Hepatocyte (in vitro differentiated cells): ENCODE measurements around the gene DUOX2. TPM values are rescaled to one million over a fixed set of nuclear protein-coding genes. Genes with fewer than 3 reads are reported as not detected.
"Not testable (repeated sequence)": the region's sequence is repeated elsewhere in the genome, so short reads cannot be mapped to it uniquely, and the experiment has no call there.

Source experiments
- DNase-seq: peaks from one replicate; pipeline ENCODE4 v3.0.0-alpha.2; 2016; ENCODE audit warnings: low spot score
- H2AFZ ChIP-seq: fragments of 200-600 bp; sonication (generic); 2 replicates; pipeline ENCODE4 v1.6.0; 2016; ENCODE audit warnings: antibody characterized with exemption, mild to moderate bottlenecking
- H3K27ac ChIP-seq: fragments of 200-600 bp; sonication (generic); 2 replicates; pipeline ENCODE4 v1.5.1; 2016; ENCODE audit warnings: mild to moderate bottlenecking
- H3K27me3 ChIP-seq: fragments of 200-600 bp; sonication (generic); 2 replicates; pipeline ENCODE4 v1.6.1; 2016
- H3K36me3 ChIP-seq: fragments of 200-600 bp; sonication (generic); replicated peaks from 2 replicates; pipeline ENCODE4 v1.5.1; 2016; ENCODE audit warnings: low read depth; ENCODE audit not compliant: insufficient read depth
- H3K4me1 ChIP-seq: fragments of 200-600 bp; sonication (generic); 2 replicates; pipeline ENCODE4 v1.5.1; 2016; ENCODE audit warnings: mild to moderate bottlenecking, moderate library complexity; ENCODE audit not compliant: insufficient read depth
- H3K4me2 ChIP-seq: fragments of 200-600 bp; sonication (generic); 2 replicates; pipeline ENCODE4 v1.6.0; 2016
- H3K4me3 ChIP-seq: fragments of 200-600 bp; sonication (generic); 2 replicates; pipeline ENCODE4 v1.5.1; 2016; ENCODE audit warnings: mild to moderate bottlenecking
- H3K79me2 ChIP-seq: fragments of 200-600 bp; sonication (generic); 2 replicates; pipeline ENCODE4 v1.6.0; 2017; ENCODE audit warnings: mild to moderate bottlenecking
- H3K9me2 ChIP-seq: fragments of 200-600 bp; sonication (generic); replicated peaks from 2 replicates; pipeline ENCODE4 v1.6.0; 2017; ENCODE audit warnings: mild to moderate bottlenecking; ENCODE audit not compliant: insufficient read depth
- H3K9me3 ChIP-seq: fragments of 200-600 bp; sonication (generic); 2 replicates; pipeline ENCODE4 v1.5.1; 2016; ENCODE audit warnings: low read depth, mild to moderate bottlenecking
- H4K20me1 ChIP-seq: fragments of 200-600 bp; sonication (generic); 2 replicates; pipeline ENCODE4 v1.6.0; 2016; ENCODE audit warnings: mild to moderate bottlenecking; ENCODE audit not compliant: insufficient read depth, poor library complexity, severe bottlenecking
- EZH2 ChIP-seq: fragments of 200-600 bp; sonication (generic); IDR thresholded peaks from 2 replicates; pipeline ENCODE4 v1.6.1; 2016; ENCODE audit warnings: antibody characterized with exemption, mild to moderate bottlenecking, borderline replicate concordance
- EZH2phosphoT487 ChIP-seq: fragments of 200-600 bp; sonication (generic); IDR thresholded peaks from one replicate; pipeline ENCODE4 v1.6.1; 2018; ENCODE audit warnings: antibody characterized with exemption, mild to moderate bottlenecking, low read depth, moderate library complexity; ENCODE audit not compliant: unreplicated experiment, severe bottlenecking
- WGBS: methylation state at CpG from one replicate; pipeline ENCODE4 v1.1.6; 2016; ENCODE audit warnings: low lambda C conversion rate; ENCODE audit errors: missing lambda C conversion rate; 5-methylcytosine and 5-hydroxymethylcytosine counted together
- polyA plus RNA-seq: library from polyadenylated mRNA; unstranded; fragments of >200 nt; fragmentation: Nextera tagmentation; extraction: Ambion mirVana; gene quantifications from 2 replicates; pipeline ENCODE4 v1.2.1, GENCODE V29; 2016
- total RNA-seq: library from RNA; depleted of rRNA; stranded (reverse); fragments of >200 nt; gene quantifications from 2 replicates; pipeline ENCODE4 v1.2.3, GENCODE V29; 2014
- TF ChIP-seq, protein P1 (sequence below): fragments of 200-600 bp; sonication (generic); IDR thresholded peaks from 2 replicates; pipeline ENCODE4 v1.5.1; 2016; ENCODE audit warnings: antibody characterized with exemption, mild to moderate bottlenecking; ENCODE audit not compliant: poor library complexity

Gene DUOX2
- total and polyA plus RNA-seq, 2 experiments from 2014 or later, result 21.4 to 37.4 TPM

DNA sequence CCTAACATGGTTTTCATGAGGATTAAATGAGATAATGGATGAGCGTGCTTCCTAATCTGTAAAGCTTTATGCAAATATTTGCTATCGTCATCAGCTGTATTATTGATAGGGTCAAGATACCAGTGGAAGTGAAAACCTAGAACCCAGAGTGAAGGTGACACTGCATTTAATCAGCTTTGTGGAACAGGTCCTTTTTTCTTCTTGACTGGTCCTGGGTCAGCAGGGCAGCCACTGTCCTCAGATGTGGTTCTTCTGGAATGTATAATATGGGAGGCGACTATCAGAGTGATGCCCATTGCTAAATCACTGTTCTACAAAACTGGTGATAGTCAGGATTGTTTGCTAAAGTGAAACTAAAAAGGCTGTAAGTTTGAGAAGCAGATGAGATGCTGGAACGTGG lies 49.6 kb downstream of the DUOX2 start:
- Histone ChIP-seq H3K4me3 (no peak overlapping the region), H3K79me2 (no peaks in the 10 kb centered on the region), H2AFZ (no peak overlapping the region), H3K9me2 (no peaks in the 10 kb centered on the region), H3K27ac (peak overlapping the region; percentile 64), H4K20me1 (no peaks in the 10 kb centered on the region), H3K9me3 (no peaks in the 10 kb centered on the region), H3K27me3 (no peaks in the 10 kb centered on the region), H3K4me1 (peaks cover 7% of the 10 kb centered on the region), H3K36me3 (no peaks in the 10 kb centered on the region), H3K4me2 (no peak overlapping the region)
- WGBS, result 65% methylated on average over 4 of the region's 4 CpGs
- TF ChIP-seq, protein P1, sequence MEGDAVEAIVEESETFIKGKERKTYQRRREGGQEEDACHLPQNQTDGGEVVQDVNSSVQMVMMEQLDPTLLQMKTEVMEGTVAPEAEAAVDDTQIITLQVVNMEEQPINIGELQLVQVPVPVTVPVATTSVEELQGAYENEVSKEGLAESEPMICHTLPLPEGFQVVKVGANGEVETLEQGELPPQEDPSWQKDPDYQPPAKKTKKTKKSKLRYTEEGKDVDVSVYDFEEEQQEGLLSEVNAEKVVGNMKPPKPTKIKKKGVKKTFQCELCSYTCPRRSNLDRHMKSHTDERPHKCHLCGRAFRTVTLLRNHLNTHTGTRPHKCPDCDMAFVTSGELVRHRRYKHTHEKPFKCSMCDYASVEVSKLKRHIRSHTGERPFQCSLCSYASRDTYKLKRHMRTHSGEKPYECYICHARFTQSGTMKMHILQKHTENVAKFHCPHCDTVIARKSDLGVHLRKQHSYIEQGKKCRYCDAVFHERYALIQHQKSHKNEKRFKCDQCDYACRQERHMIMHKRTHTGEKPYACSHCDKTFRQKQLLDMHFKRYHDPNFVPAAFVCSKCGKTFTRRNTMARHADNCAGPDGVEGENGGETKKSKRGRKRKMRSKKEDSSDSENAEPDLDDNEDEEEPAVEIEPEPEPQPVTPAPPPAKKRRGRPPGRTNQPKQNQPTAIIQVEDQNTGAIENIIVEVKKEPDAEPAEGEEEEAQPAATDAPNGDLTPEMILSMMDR, result no peak
- DNase-seq, result no peak

DNA sequence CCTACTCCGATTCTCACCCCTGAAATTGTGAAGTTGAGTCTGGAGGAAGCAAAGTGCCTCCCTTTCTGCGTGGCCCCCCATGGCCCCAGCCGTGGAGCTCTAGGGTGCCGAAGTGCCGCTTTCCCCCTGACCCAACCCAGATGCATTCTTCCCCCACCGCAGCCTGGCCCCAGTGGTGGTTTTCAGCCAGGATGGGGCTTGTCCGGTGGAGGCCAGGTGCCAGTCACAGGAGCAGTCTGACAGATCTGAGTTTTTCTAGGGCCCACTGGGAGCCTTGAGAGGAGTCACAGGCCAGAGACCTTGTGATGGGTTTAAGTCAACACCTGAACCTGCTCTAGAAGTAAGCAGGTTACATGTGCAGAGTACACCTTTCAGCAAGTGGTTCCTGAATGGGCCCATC lies 51.7 kb downstream of the DUOX2 start:
- peaks cover 11% of the 10 kb centered on the region for H3K4me1 ChIP-seq
- whole genome bisulfite sequencing, result 100% methylated on average over 7 of the region's 7 CpGs
- not testable (repeated sequence) for H4K20me1 ChIP-seq, DNase-seq, H3K9me2 ChIP-seq, H3K79me2 ChIP-seq, H3K36me3 ChIP-seq, H3K4me3 ChIP-seq, H3K9me3 ChIP-seq, H3K4me2 ChIP-seq, H2AFZ ChIP-seq, H3K27ac ChIP-seq, H3K27me3 ChIP-seq

DNA sequence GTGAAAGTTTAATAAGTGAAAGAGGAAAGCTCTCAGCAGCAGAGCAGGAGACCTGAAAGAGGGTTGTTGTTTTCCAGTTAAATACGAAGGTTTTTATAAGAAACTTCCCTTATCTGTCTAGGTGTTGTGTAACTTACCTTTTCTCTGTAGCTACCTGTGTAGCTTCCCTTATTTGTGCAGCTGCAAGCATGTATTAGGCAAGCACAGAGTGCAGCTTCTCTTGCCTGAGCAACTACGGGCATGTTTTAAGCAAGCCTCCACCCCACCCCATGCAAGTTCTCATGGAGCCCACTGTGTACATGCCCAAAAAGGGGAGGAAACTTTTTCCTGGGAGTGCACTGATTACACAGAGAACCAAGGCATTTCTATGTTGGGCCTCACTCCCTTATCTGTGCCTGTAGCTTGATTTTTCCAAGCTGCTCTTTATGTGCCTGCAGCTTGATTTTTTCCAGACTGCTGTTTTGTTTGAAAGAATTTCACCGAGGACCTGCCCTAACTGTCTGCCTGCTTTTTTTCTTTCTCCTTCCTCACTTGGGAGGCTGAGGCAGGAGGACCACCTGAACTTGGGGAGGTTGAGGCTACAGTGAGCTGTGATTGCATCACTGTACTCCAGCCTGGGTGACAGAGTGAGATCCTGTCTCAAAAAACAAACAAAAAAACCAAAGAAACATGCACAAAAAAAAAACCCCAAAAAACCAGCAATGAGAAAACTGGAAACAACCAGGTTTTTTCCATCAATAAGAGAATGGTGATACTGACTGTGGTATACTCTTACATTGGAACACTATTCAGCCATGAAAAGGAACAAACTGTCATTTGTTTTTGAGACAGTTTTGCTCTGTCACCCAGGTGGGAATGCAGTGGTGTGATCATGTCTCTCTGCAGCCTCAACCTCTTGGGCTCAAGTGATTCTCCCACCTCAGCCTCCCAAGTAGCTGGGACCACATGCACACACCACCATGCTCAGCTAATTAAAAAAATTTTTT lies 55.0 kb downstream of the DUOX2 start:
- H3K9me2 ChIP-seq, H3K9me3 ChIP-seq, H3K36me3 ChIP-seq, H3K4me1 ChIP-seq, DNase-seq, H2AFZ ChIP-seq, H4K20me1 ChIP-seq, H3K4me3 ChIP-seq, H3K27me3 ChIP-seq: not testable (repeated sequence)
- peak overlapping the region; percentile 85 for H3K27ac ChIP-seq
- H3K79me2 ChIP-seq, result peaks cover 10% of the 10 kb centered on the region
- peak overlapping the region; percentile 46 for H3K4me2 ChIP-seq
- 50% methylated on average over 3 of the region's 3 CpGs for WGBS

DNA sequence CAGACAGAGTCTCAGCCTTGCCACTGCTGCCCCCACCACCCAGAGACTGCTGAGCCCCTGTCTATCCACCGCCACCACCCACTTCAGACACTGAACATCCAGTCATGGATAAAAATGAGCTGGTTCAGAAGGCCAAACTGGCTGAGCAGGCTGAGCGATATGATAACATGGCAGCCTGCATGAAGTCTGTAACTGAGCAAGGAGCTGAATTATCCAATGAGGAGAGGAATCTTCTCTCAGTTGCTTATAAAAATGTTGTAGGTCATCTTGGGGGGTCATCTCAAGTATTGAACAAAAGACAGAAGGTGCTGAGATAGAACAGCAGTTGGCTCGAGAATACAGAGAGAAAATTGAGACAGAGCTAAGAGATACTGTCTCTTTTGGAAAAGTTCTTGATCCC lies 61.3 kb downstream of the DUOX2 start:
- H4K20me1 ChIP-seq, H3K36me3 ChIP-seq, H3K4me2 ChIP-seq, H3K4me3 ChIP-seq, H3K9me3 ChIP-seq, H2AFZ ChIP-seq, H3K27me3 ChIP-seq, DNase-seq, H3K9me2 ChIP-seq, H3K27ac ChIP-seq: not testable (repeated sequence)
- H3K79me2 ChIP-seq, result peaks cover 19% of the 10 kb centered on the region
- 95% methylated on average over 3 of the region's 3 CpGs for WGBS
- H3K4me1 ChIP-seq, result peaks cover 13% of the 10 kb centered on the region

DNA sequence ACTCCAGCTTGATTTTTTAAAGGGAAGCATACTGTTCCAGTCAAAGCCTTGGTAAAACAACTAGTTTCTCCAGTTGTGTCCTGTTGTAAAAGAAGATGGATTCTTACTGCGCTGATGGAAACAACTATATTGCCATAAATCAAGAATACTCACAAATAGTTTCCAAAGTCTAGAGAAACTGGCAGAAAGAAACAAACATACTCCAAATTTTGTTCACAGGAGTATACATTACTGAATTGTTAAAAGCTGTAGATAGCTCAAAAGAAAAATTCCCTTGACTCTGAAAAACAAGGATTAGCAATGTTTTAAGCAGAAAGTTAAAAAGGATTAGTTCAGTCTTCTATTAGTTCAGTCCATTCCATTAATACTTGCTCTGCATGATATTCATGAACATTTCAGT lies 63.4 kb downstream of the DUOX2 start:
- TF ChIP-seq EZH2, result no peak
- no peak for TF ChIP-seq EZH2phosphoT487
- TF ChIP-seq, protein P1, result no peak
- peak overlapping the region; percentile 99 for H3K27ac ChIP-seq
- H3K4me2 ChIP-seq, result no peak overlapping the region
- no peaks in the 10 kb centered on the region for H4K20me1 ChIP-seq
- peaks cover 8% of the 10 kb centered on the region for H3K9me3 ChIP-seq
- no peaks in the 10 kb centered on the region for H3K9me2 ChIP-seq
- H3K36me3 ChIP-seq, result peaks cover 6% of the 10 kb centered on the region
- peaks cover 12% of the 10 kb centered on the region for H3K79me2 ChIP-seq
- 96% methylated on average over 1 of the region's 1 CpG for WGBS
- no peak overlapping the region for H2AFZ ChIP-seq
- no peaks in the 10 kb centered on the region for H3K27me3 ChIP-seq
- no peak for DNase-seq
- peaks cover 13% of the 10 kb centered on the region for H3K4me1 ChIP-seq
- no peak overlapping the region for H3K4me3 ChIP-seq
